Fibroblast of lung (primary cell): Measurements from ENCODE around the gene UTP25.

Experiments used
- CTCF ChIP-seq, 2 donors: IDR thresholded peaks in 1 of 2; conservative IDR thresholded peaks in 1 of 2; 1 replicate in 1 of 2; 2 replicates in 1 of 2; pipeline ENCODE4 v1.5.1; 2011 to 2012; ENCODE audit warnings: low read length in 2 of 2, control low read depth in 1 of 2, inconsistent platforms in 1 of 2, low read depth in 1 of 2, mild to moderate bottlenecking in 1 of 2
- EZH2 ChIP-seq: IDR thresholded peaks from 2 replicates; pipeline ENCODE4 v1.5.1; 2012; ENCODE audit warnings: low read length, control low read depth, mild to moderate bottlenecking; ENCODE audit errors: missing control alignments

- TF ChIP-seq CTCF (conservative IDR thresholded peaks at IDR 0.05 in 1 of 2, IDR thresholded peaks at IDR 0.05 in 1 of 2; ENCODE audit: low read depth in 1 of 2, low read length in 2 of 2) (no peak), EZH2 (no peak)
Observed at GRCh38 chr1:209893751-209894150, 66.0 kb downstream of the UTP25 start.
